Smooth muscle cell (in vitro differentiated cells): Measurements from ENCODE around the gene RABGAP1L. TPM values are rescaled to one million over a fixed set of nuclear protein-coding genes. Genes with fewer than 3 reads are reported as not detected.

Experiments
- DNase-seq: peaks from one replicate; lab custom pipeline; 2025; ENCODE audit not compliant: unreplicated experiment; lab: John Stamatoyannopoulos, UW
- H2AFZ ChIP-seq: fragments of 200-600 bp; sonication (generic); 2 replicates; pipeline ENCODE4 v1.6.0; 2016; ENCODE audit warnings: antibody characterized with exemption, low read depth, mild to moderate bottlenecking
- H3F3A ChIP-seq: fragments of 200-600 bp; sonication (generic); 2 replicates; pipeline ENCODE4 v1.6.0; 2017; ENCODE audit warnings: antibody characterized with exemption, low read depth
- H3K27ac ChIP-seq: fragments of 200-600 bp; sonication (generic); 2 replicates; pipeline ENCODE4 v1.5.1; 2016; ENCODE audit warnings: low read depth, mild to moderate bottlenecking
- H3K27me3 ChIP-seq: fragments of 200-600 bp; sonication (generic); 2 replicates; pipeline ENCODE4 v1.6.1; 2016; ENCODE audit warnings: low read depth, mild to moderate bottlenecking
- H3K36me3 ChIP-seq: fragments of 200-600 bp; sonication (generic); 2 replicates; pipeline ENCODE4 v1.5.1; 2016; ENCODE audit warnings: low read depth
- H3K4me1 ChIP-seq: fragments of 200-600 bp; sonication (generic); 2 replicates; pipeline ENCODE4 v1.5.1; 2016; ENCODE audit warnings: low read depth
- H3K4me2 ChIP-seq: fragments of 200-600 bp; sonication (generic); 2 replicates; pipeline ENCODE4 v1.6.0; 2016; ENCODE audit warnings: mild to moderate bottlenecking
- H3K4me3 ChIP-seq: fragments of 200-600 bp; sonication (generic); 2 replicates; pipeline ENCODE4 v1.5.1; 2016; ENCODE audit warnings: mild to moderate bottlenecking
- H3K79me2 ChIP-seq: fragments of 200-600 bp; sonication (generic); 2 replicates; pipeline ENCODE4 v1.6.0; 2016; ENCODE audit warnings: low read depth, mild to moderate bottlenecking
- H3K9ac ChIP-seq: fragments of 200-600 bp; sonication (generic); 2 replicates; pipeline ENCODE4 v1.6.0; 2016; ENCODE audit warnings: low read depth
- H3K9me3 ChIP-seq: fragments of 200-600 bp; sonication (generic); replicated peaks from 2 replicates; pipeline ENCODE4 v1.5.1; 2016; ENCODE audit warnings: low read depth
- H4K20me1 ChIP-seq: fragments of 200-600 bp; sonication (generic); 2 replicates; pipeline ENCODE4 v1.6.0; 2016; ENCODE audit warnings: low read depth
- CTCF ChIP-seq: fragments of 200-600 bp; sonication (generic); IDR thresholded peaks from 2 replicates; pipeline ENCODE4 v1.5.1; 2017; ENCODE audit warnings: borderline replicate concordance, mild to moderate bottlenecking, antibody characterized with exemption; ENCODE audit not compliant: insufficient read depth, poor library complexity, severe bottlenecking
- WGBS: methylation state at CpG from one replicate; pipeline ENCODE4 v1.1.7; 2016; ENCODE audit warnings: low lambda C conversion rate; 5-methylcytosine and 5-hydroxymethylcytosine counted together
- polyA plus RNA-seq: library from polyadenylated mRNA; unstranded; fragments of >200 nt; fragmentation: Nextera tagmentation; extraction: Ambion mirVana; gene quantifications from 2 replicates; pipeline ENCODE4 v1.2.1, GENCODE V29; 2016
- total RNA-seq: library from RNA; depleted of rRNA; stranded (reverse); fragments of >200 nt; gene quantifications from 2 replicates; pipeline ENCODE4 v1.2.3, GENCODE V29; 2014

RABGAP1L gene
- total and polyA plus RNA-seq, 2 experiments from 2014 or later = 4.8 to 24.7 TPM

GRCh38 chr1:174265282-174265681 is 106.0 kb downstream of the RABGAP1L start:
- DNase-seq = no peak
- no peaks in the 10 kb centered on the region for H3F3A ChIP-seq
- H3K9ac ChIP-seq = no peak overlapping the region
- no peak overlapping the region for H3K27ac ChIP-seq
- no peaks in the 10 kb centered on the region for H4K20me1 ChIP-seq
- no peaks in the 10 kb centered on the region for H3K4me1 ChIP-seq
- H3K4me2 ChIP-seq = no peak overlapping the region
- H2AFZ ChIP-seq = no peak overlapping the region
- H3K27me3 ChIP-seq = no peaks in the 10 kb centered on the region
- H3K9me3 ChIP-seq = no peaks in the 10 kb centered on the region
- H3K36me3 ChIP-seq = no peaks in the 10 kb centered on the region
- no peaks in the 10 kb centered on the region for H3K79me2 ChIP-seq
- TF ChIP-seq CTCF = no peak
- H3K4me3 ChIP-seq = no peak overlapping the region

GRCh38 chr1:174266476-174266875 is 107.2 kb downstream of the RABGAP1L start:
- Histone ChIP-seq H4K20me1 (no peaks in the 10 kb centered on the region), H3K79me2 (no peaks in the 10 kb centered on the region), H3F3A (no peaks in the 10 kb centered on the region), H3K9ac (no peak overlapping the region), H3K27ac (no peak overlapping the region), H3K27me3 (no peaks in the 10 kb centered on the region), H3K9me3 (no peaks in the 10 kb centered on the region), H3K36me3 (no peaks in the 10 kb centered on the region), H3K4me1 (no peaks in the 10 kb centered on the region), H3K4me2 (no peak overlapping the region), H3K4me3 (no peak overlapping the region), H2AFZ (no peak overlapping the region)
- TF ChIP-seq CTCF = no peak
- WGBS = 71% methylated on average over 2 of the region's 2 CpGs
- no peak for DNase-seq

- Histone ChIP-seq H3K9ac (no peak overlapping the region), H3K4me1 (no peaks in the 10 kb centered on the region), H3K9me3 (no peaks in the 10 kb centered on the region), H3F3A (no peaks in the 10 kb centered on the region), H3K27ac (no peak overlapping the region), H3K4me2 (no peak overlapping the region), H3K36me3 (no peaks in the 10 kb centered on the region), H3K27me3 (no peaks in the 10 kb centered on the region), H2AFZ (no peak overlapping the region), H3K4me3 (no peak overlapping the region), H4K20me1 (no peaks in the 10 kb centered on the region), H3K79me2 (no peaks in the 10 kb centered on the region)
- WGBS = 56% methylated on average over 1 of the region's 1 CpG
- DNase-seq = no peak
- no peak for TF ChIP-seq CTCF
Observed at GRCh38 chr1:174266991-174267612, 107.8 kb downstream of the RABGAP1L start.

- H3K4me2 ChIP-seq = no peak overlapping the region
- WGBS = 94% methylated on average over 1 of the region's 1 CpG
- no peaks in the 10 kb centered on the region for H3K4me1 ChIP-seq
- no peaks in the 10 kb centered on the region for H3K36me3 ChIP-seq
- no peak overlapping the region for H3K27ac ChIP-seq
- H3K9ac ChIP-seq = no peak overlapping the region
- no peaks in the 10 kb centered on the region for H3K79me2 ChIP-seq
- H4K20me1 ChIP-seq = no peaks in the 10 kb centered on the region
- H3F3A ChIP-seq = no peaks in the 10 kb centered on the region
- TF ChIP-seq CTCF = no peak
- no peaks in the 10 kb centered on the region for H3K27me3 ChIP-seq
- no peak overlapping the region for H3K4me3 ChIP-seq
- H2AFZ ChIP-seq = no peak overlapping the region
- no peak for DNase-seq
- no peaks in the 10 kb centered on the region for H3K9me3 ChIP-seq
Observed at GRCh38 chr1:174269989-174270651, 110.8 kb downstream of the RABGAP1L start.
